Neural cell (in vitro differentiated cells): ENCODE measurements around the gene GCC1.

Experiments used
- EP300 ChIP-seq: fragments of 450-650 bp; conservative IDR thresholded peaks from 2 replicates; pipeline ENCODE4 v1.6.1; 2014; ENCODE audit warnings: antibody characterized with exemption, mild to moderate bottlenecking, moderate library complexity; ENCODE audit not compliant: poor library complexity, severe bottlenecking
- EZH2 ChIP-seq: fragments of 200-600, 300-800 bp; shearing (Covaris generic), sonication (generic); IDR thresholded peaks from 2 replicates; pipeline ENCODE4 v1.6.1; 2014; ENCODE audit warnings: antibody characterized with exemption, low read length, borderline replicate concordance, mild to moderate bottlenecking; ENCODE audit not compliant: insufficient read depth, poor library complexity, severe bottlenecking
- POLR2AphosphoS5 ChIP-seq: IDR thresholded peaks from 2 replicates; pipeline ENCODE4 v1.6.1; 2012
- RAD21 ChIP-seq: fragments of 450-650 bp; conservative IDR thresholded peaks from 2 replicates; pipeline ENCODE4 v1.6.1; 2014; ENCODE audit warnings: antibody characterized with exemption, mild to moderate bottlenecking, moderate library complexity
- REST ChIP-seq: IDR thresholded peaks from 2 replicates; pipeline ENCODE4 v1.6.1; 2012; ENCODE audit warnings: borderline replicate concordance
- SMC3 ChIP-seq: fragments of 450-650 bp; conservative IDR thresholded peaks from 2 replicates; pipeline ENCODE4 v1.6.1; 2014; ENCODE audit warnings: antibody characterized with exemption, mild to moderate bottlenecking, moderate library complexity; ENCODE audit not compliant: poor library complexity
- TAF1 ChIP-seq: IDR thresholded peaks from 2 replicates; pipeline ENCODE4 v1.6.1; 2012; ENCODE audit warnings: low read depth
- TF ChIP-seq, protein P1 (sequence below): fragments of 450-650 bp; IDR thresholded peaks from 2 replicates; pipeline ENCODE4 v1.5.1; 2014; ENCODE audit warnings: antibody characterized with exemption, mild to moderate bottlenecking, moderate library complexity; ENCODE audit not compliant: poor library complexity, severe bottlenecking

- TF ChIP-seq, protein P1, sequence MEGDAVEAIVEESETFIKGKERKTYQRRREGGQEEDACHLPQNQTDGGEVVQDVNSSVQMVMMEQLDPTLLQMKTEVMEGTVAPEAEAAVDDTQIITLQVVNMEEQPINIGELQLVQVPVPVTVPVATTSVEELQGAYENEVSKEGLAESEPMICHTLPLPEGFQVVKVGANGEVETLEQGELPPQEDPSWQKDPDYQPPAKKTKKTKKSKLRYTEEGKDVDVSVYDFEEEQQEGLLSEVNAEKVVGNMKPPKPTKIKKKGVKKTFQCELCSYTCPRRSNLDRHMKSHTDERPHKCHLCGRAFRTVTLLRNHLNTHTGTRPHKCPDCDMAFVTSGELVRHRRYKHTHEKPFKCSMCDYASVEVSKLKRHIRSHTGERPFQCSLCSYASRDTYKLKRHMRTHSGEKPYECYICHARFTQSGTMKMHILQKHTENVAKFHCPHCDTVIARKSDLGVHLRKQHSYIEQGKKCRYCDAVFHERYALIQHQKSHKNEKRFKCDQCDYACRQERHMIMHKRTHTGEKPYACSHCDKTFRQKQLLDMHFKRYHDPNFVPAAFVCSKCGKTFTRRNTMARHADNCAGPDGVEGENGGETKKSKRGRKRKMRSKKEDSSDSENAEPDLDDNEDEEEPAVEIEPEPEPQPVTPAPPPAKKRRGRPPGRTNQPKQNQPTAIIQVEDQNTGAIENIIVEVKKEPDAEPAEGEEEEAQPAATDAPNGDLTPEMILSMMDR = no peak
- TF ChIP-seq REST = no peak
- no peak for TF ChIP-seq POLR2AphosphoS5
- TF ChIP-seq EP300 = no peak
- no peak for TF ChIP-seq EZH2
- TF ChIP-seq SMC3 = no peak
- no peak for TF ChIP-seq RAD21
- no peak for TF ChIP-seq TAF1
These were observed 27.6 kb downstream of the GCC1 start for GRCh38 chr7:127557803-127558202.
